HEK293 (cell line): ENCODE measurements around the gene ADAMTSL5.

Experiments
- FEZF1 ChIP-seq: fragments of 450-650 bp; formaldehyde crosslinking; IDR thresholded peaks from 2 replicates; pipeline ENCODE4 v1.5.1; 2016; ENCODE audit warnings: missing biosample characterization, missing genetic modification characterization
- HOXD13 ChIP-seq: sonication (generic); formaldehyde crosslinking; IDR thresholded peaks from 2 replicates; pipeline ENCODE4 v1.8.0; 2022; ENCODE audit warnings: missing genetic modification reagents, borderline replicate concordance
- KLF7 ChIP-seq: fragments of 450-650 bp; formaldehyde crosslinking; IDR thresholded peaks from 2 replicates; pipeline ENCODE4 v1.5.1; 2016; ENCODE audit warnings: missing biosample characterization, missing genetic modification characterization, borderline replicate concordance
- KLF9 ChIP-seq: fragments of 450-650 bp; formaldehyde crosslinking; IDR thresholded peaks from 2 replicates; pipeline ENCODE4 v1.5.1; 2016; ENCODE audit warnings: missing biosample characterization, missing genetic modification characterization, low read depth
- PRDM1 ChIP-seq: fragments of 450-650 bp; formaldehyde crosslinking; IDR thresholded peaks from 2 replicates; pipeline ENCODE4; 2016; ENCODE audit warnings: missing biosample characterization, missing genetic modification characterization
- SALL2 ChIP-seq: fragments of 450-650 bp; formaldehyde crosslinking; IDR thresholded peaks from 2 replicates; pipeline ENCODE4 v1.5.0; 2017; ENCODE audit warnings: missing biosample characterization, mild to moderate bottlenecking, missing genetic modification characterization, borderline replicate concordance
- SETDB1 ChIP-seq: IDR thresholded peaks from one replicate; pipeline ENCODE4 v1.6.1; 2017; ENCODE audit warnings: mild to moderate bottlenecking, low read length, moderate library complexity, mixed read lengths; ENCODE audit not compliant: insufficient read length
- ZBTB1 ChIP-seq: fragments of 450-650 bp; formaldehyde crosslinking; IDR thresholded peaks from 2 replicates; pipeline ENCODE4 v1.5.1; 2016; ENCODE audit warnings: missing biosample characterization, missing genetic modification characterization
- ZBTB20 ChIP-seq: fragments of 450-650 bp; formaldehyde crosslinking; IDR thresholded peaks from 2 replicates; pipeline ENCODE4 v1.5.1; 2016; ENCODE audit warnings: missing biosample characterization, missing genetic modification characterization
- ZBTB48 ChIP-seq: fragments of 450-650 bp; formaldehyde crosslinking; IDR thresholded peaks from 2 replicates; pipeline ENCODE4 v1.5.1; 2016; ENCODE audit warnings: missing biosample characterization, missing genetic modification characterization
- ZNF184 ChIP-seq: fragments of 450-650 bp; IDR thresholded peaks from 2 replicates; pipeline ENCODE4 v1.5.1; 2018; ENCODE audit warnings: missing biosample characterization, mild to moderate bottlenecking, missing genetic modification characterization
- ZNF214 ChIP-seq: fragments of 450-650 bp; formaldehyde crosslinking; IDR thresholded peaks from 2 replicates; pipeline ENCODE4 v1.5.1; 2017; ENCODE audit warnings: missing biosample characterization, mild to moderate bottlenecking, missing genetic modification characterization, borderline replicate concordance
- ZNF335 ChIP-seq: fragments of 450-650 bp; formaldehyde crosslinking; conservative IDR thresholded peaks from 2 replicates; pipeline ENCODE4 v1.5.1; 2016; ENCODE audit warnings: missing biosample characterization, missing genetic modification characterization
- ZNF37A ChIP-seq: fragments of 450-650 bp; IDR thresholded peaks from 2 replicates; pipeline ENCODE4 v1.5.1; 2018; ENCODE audit warnings: missing biosample characterization, missing genetic modification characterization
- ZNF510 ChIP-seq: fragments of 450-650 bp; formaldehyde crosslinking; IDR thresholded peaks from 2 replicates; pipeline ENCODE4 v1.5.1; 2018; ENCODE audit warnings: mild to moderate bottlenecking, missing genetic modification characterization, missing biosample characterization; ENCODE audit not compliant: insufficient replicate concordance
- ZNF514 ChIP-seq: fragments of 450-650 bp; formaldehyde crosslinking; IDR thresholded peaks from 2 replicates; pipeline ENCODE4 v1.5.1; 2016; ENCODE audit warnings: missing biosample characterization, missing genetic modification characterization
- ZNF626 ChIP-seq: fragments of 450-650 bp; sonication (Bioruptor Pico); formaldehyde crosslinking; IDR thresholded peaks from 2 replicates; pipeline ENCODE4 v1.5.1; 2018; ENCODE audit warnings: missing biosample characterization, missing genetic modification characterization, inconsistent platforms
- ZNF660 ChIP-seq: fragments of 450-650 bp; IDR thresholded peaks from 2 replicates; pipeline ENCODE4 v1.5.1; 2018; ENCODE audit warnings: missing biosample characterization, mild to moderate bottlenecking, missing genetic modification characterization
- ZNF670 ChIP-seq: fragments of 450-650 bp; formaldehyde crosslinking; IDR thresholded peaks from 2 replicates; pipeline ENCODE4 v1.5.1; 2016; ENCODE audit warnings: missing biosample characterization, missing genetic modification characterization, low read depth
- ZNF701 ChIP-seq: fragments of 450-650 bp; formaldehyde crosslinking; IDR thresholded peaks from 2 replicates; pipeline ENCODE4 v1.5.1; 2016; ENCODE audit warnings: missing biosample characterization, missing genetic modification characterization
- ZNF792 ChIP-seq: fragments of 450-650 bp; formaldehyde crosslinking; IDR thresholded peaks from 2 replicates; pipeline ENCODE4 v1.5.1; 2016; ENCODE audit warnings: missing biosample characterization, missing genetic modification characterization
- ZNF843 ChIP-seq: fragments of 450-650 bp; formaldehyde crosslinking; IDR thresholded peaks from 2 replicates; pipeline ENCODE4 v1.5.1; 2016; ENCODE audit warnings: missing biosample characterization, missing genetic modification characterization
- TF ChIP-seq, protein P1 (sequence below): fragments of 450-650 bp; formaldehyde crosslinking; IDR thresholded peaks from 2 replicates; pipeline ENCODE4 v1.5.1; 2016; ENCODE audit warnings: missing biosample characterization, missing genetic modification characterization
- TF ChIP-seq, protein P2 (sequence below): fragments of 450-650 bp; formaldehyde crosslinking; IDR thresholded peaks from 2 replicates; pipeline ENCODE4 v1.5.1; 2016; ENCODE audit warnings: missing biosample characterization, missing genetic modification characterization
- TF ChIP-seq, protein P3 (sequence below): fragments of 450-650 bp; formaldehyde crosslinking; IDR thresholded peaks from 2 replicates; pipeline ENCODE4 v1.5.1; 2016; ENCODE audit warnings: missing biosample characterization, missing genetic modification characterization, borderline replicate concordance
- TF ChIP-seq, protein P4 (sequence below): fragments of 450-650 bp; formaldehyde crosslinking; IDR thresholded peaks from 2 replicates; pipeline ENCODE4 v1.5.1; 2016; ENCODE audit warnings: missing biosample characterization, missing genetic modification characterization, borderline replicate concordance
- TF ChIP-seq, protein P5 (sequence below): fragments of 450-650 bp; formaldehyde crosslinking; IDR thresholded peaks from 2 replicates; pipeline ENCODE4 v1.5.1; 2016; ENCODE audit warnings: missing biosample characterization, missing genetic modification characterization
- TF ChIP-seq, protein P6 (sequence below): fragments of 450-650 bp; IDR thresholded peaks from 2 replicates; pipeline ENCODE4 v1.5.1; 2018; ENCODE audit warnings: missing biosample characterization, mild to moderate bottlenecking, missing genetic modification characterization

ADAMTSL5 gene

DNA sequence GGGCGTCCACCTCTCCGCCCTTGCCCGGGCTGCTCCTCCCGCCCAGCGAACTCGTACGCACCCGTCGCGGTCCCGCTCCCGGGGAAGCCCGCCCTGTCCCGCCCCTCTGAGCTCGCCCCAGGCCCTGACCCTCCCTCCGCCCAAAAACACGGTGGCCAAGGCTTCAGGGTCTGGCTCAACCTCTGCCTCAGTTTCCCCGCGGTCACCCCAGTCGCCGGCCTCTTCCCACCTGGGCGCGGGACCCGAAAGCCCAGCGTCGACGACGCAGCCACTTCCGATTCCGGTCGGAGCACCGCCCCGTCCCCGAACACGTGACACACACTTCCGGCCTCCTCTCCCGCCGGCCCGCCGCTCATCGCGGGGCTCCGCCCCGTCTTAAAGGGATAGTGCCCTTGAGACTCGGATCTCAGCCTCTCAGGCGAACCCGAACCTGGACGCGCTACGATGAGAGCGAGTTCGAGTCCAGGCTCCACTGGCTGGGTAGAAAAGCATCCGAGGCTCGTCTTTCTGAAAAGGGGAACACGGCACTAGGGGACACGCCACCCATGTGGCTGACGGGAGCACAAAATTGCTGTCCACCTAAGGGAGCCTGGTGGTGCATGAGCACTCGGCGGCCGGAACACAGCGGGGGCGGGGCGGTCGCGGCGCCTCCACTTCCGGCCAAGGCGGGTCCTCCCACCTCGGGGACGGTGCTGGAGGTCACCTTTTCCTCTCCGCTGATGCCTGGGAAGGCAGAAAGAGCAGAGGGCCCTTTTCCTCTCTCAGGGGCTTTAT, 33.7 kb downstream of the ADAMTSL5 start, which contains the start of gene C19orf25 (continued):
- TF ChIP-seq ZNF514 (tag by site-specific recombination) (no peak), ZBTB20 (tag by site-specific recombination) (peak; percentile 27; the same call in 1 of the 2 replicates), ZBTB1 (tag by site-specific recombination) (no peak), ZNF335 (tag by site-specific recombination) (no peak; the same call in 1 of the 2 replicates), ZNF670 (tag by site-specific recombination) (no peak), SALL2 (tag by site-specific recombination) (no peak), PRDM1 (tag by site-specific recombination) (no peak), ZNF626 (no peak), ZNF843 (no peak), HOXD13 (CRISPR knock-in tag) (no peak), SETDB1 (no peak), ZNF214 (tag by site-specific recombination) (no peak), KLF9 (tag by site-specific recombination) (peak; percentile 93), ZNF510 (tag by site-specific recombination) (no peak), KLF7 (peak; percentile 56; the same call in 1 of the 2 replicates), ZNF184 (tag by site-specific recombination) (peak; percentile 63), ZNF792 (tag by site-specific recombination) (no peak), ZNF37A (tag by site-specific recombination) (no peak), ZNF660 (tag by site-specific recombination) (no peak; the same call in 1 of the 2 replicates), ZNF701 (tag by site-specific recombination) (no peak), FEZF1 (no peak), ZBTB48 (tag by site-specific recombination) (peak; percentile 86)
- TF ChIP-seq, protein P1, sequence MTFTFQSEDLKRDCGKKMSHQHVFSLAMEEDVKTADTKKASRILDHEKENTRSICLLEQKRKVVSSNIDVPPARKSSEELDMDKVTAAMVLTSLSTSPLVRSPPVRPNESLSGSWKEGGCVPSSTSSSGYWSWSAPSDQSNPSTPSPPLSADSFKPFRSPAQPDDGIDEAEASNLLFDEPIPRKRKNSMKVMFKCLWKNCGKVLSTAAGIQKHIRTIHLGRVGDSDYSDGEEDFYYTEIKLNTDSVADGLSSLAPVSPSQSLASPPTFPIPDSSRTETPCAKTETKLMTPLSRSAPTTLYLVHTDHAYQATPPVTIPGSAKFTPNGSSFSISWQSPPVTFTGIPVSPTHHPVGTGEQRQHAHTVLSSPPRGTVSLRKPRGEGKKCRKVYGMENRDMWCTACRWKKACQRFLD (tag by site-specific recombination) = no peak
- TF ChIP-seq, protein P2, sequence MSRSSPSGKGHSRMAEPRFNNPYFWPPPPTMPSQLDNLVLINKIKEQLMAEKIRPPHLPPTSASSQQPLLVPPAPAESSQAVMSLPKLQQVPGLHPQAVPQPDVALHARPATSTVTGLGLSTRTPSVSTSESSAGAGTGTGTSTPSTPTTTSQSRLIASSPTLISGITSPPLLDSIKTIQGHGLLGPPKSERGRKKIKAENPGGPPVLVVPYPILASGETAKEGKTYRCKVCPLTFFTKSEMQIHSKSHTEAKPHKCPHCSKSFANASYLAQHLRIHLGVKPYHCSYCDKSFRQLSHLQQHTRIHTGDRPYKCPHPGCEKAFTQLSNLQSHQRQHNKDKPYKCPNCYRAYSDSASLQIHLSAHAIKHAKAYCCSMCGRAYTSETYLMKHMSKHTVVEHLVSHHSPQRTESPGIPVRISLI = no peak
- TF ChIP-seq, protein P3, sequence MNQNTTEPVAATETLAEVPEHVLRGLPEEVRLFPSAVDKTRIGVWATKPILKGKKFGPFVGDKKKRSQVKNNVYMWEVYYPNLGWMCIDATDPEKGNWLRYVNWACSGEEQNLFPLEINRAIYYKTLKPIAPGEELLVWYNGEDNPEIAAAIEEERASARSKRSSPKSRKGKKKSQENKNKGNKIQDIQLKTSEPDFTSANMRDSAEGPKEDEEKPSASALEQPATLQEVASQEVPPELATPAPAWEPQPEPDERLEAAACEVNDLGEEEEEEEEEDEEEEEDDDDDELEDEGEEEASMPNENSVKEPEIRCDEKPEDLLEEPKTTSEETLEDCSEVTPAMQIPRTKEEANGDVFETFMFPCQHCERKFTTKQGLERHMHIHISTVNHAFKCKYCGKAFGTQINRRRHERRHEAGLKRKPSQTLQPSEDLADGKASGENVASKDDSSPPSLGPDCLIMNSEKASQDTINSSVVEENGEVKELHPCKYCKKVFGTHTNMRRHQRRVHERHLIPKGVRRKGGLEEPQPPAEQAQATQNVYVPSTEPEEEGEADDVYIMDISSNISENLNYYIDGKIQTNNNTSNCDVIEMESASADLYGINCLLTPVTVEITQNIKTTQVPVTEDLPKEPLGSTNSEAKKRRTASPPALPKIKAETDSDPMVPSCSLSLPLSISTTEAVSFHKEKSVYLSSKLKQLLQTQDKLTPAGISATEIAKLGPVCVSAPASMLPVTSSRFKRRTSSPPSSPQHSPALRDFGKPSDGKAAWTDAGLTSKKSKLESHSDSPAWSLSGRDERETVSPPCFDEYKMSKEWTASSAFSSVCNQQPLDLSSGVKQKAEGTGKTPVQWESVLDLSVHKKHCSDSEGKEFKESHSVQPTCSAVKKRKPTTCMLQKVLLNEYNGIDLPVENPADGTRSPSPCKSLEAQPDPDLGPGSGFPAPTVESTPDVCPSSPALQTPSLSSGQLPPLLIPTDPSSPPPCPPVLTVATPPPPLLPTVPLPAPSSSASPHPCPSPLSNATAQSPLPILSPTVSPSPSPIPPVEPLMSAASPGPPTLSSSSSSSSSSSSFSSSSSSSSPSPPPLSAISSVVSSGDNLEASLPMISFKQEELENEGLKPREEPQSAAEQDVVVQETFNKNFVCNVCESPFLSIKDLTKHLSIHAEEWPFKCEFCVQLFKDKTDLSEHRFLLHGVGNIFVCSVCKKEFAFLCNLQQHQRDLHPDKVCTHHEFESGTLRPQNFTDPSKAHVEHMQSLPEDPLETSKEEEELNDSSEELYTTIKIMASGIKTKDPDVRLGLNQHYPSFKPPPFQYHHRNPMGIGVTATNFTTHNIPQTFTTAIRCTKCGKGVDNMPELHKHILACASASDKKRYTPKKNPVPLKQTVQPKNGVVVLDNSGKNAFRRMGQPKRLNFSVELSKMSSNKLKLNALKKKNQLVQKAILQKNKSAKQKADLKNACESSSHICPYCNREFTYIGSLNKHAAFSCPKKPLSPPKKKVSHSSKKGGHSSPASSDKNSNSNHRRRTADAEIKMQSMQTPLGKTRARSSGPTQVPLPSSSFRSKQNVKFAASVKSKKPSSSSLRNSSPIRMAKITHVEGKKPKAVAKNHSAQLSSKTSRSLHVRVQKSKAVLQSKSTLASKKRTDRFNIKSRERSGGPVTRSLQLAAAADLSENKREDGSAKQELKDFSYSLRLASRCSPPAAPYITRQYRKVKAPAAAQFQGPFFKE = no peak
- TF ChIP-seq, protein P4, sequence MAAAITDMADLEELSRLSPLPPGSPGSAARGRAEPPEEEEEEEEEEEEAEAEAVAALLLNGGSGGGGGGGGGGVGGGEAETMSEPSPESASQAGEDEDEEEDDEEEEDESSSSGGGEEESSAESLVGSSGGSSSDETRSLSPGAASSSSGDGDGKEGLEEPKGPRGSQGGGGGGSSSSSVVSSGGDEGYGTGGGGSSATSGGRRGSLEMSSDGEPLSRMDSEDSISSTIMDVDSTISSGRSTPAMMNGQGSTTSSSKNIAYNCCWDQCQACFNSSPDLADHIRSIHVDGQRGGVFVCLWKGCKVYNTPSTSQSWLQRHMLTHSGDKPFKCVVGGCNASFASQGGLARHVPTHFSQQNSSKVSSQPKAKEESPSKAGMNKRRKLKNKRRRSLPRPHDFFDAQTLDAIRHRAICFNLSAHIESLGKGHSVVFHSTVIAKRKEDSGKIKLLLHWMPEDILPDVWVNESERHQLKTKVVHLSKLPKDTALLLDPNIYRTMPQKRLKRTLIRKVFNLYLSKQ (tag by site-specific recombination) = no peak
- TF ChIP-seq, protein P5, sequence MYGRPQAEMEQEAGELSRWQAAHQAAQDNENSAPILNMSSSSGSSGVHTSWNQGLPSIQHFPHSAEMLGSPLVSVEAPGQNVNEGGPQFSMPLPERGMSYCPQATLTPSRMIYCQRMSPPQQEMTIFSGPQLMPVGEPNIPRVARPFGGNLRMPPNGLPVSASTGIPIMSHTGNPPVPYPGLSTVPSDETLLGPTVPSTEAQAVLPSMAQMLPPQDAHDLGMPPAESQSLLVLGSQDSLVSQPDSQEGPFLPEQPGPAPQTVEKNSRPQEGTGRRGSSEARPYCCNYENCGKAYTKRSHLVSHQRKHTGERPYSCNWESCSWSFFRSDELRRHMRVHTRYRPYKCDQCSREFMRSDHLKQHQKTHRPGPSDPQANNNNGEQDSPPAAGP (tag by site-specific recombination) = peak; percentile 77
- TF ChIP-seq, protein P6, sequence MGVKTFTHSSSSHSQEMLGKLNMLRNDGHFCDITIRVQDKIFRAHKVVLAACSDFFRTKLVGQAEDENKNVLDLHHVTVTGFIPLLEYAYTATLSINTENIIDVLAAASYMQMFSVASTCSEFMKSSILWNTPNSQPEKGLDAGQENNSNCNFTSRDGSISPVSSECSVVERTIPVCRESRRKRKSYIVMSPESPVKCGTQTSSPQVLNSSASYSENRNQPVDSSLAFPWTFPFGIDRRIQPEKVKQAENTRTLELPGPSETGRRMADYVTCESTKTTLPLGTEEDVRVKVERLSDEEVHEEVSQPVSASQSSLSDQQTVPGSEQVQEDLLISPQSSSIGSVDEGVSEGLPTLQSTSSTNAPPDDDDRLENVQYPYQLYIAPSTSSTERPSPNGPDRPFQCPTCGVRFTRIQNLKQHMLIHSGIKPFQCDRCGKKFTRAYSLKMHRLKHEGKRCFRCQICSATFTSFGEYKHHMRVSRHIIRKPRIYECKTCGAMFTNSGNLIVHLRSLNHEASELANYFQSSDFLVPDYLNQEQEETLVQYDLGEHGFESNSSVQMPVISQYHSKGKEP (tag by site-specific recombination) = no peak
